NCI-H2196 treated with DMSO at 0.1 percent for 48 hours (cell line): ENCODE data around the gene TLL1.

Experiments used
- DNase-seq: peaks from one replicate; lab custom pipeline; 2025; ENCODE audit not compliant: unreplicated experiment; lab: John Stamatoyannopoulos, UW

Gene TLL1

DNA sequence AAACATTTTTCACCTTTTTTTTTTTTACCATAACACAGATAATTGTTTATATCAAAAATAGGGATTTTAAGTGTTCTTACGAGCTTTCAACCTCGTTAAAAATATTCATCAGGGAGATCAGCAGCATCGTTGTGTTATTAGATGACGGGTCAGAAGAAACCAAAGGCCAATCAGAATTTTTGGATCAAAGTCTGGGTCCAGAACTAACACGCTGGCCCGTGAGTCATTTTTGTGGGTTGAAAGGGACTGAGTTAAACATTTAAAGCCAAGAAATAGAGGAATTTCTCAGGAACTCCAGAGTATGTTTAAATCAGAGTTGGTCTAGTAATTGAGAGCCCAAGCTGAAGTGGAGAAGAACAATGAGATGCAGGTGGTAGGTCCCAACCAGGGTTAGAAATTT is 170.8 kb downstream of the TLL1 start:
- DNase-seq = no peak

DNA sequence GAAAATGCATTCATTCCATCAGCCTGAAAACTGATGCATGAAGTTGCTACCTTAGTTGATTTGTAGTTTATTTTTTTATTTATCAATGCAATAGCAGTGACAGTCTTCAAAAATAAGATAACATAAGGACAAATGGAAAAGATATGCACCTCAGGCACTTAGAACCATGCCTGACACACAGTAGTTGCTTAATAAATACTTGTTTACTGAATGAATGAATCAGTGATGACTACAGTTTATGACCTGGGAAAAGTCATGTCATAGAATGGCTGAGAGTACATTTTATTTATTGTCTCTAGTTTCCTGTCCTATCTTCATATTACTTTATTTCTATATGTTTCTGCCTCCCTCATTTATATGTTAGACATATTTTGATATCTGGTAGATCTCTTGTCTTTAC is 171.8 kb downstream of the TLL1 start:
- DNase-seq = no peak

DNA sequence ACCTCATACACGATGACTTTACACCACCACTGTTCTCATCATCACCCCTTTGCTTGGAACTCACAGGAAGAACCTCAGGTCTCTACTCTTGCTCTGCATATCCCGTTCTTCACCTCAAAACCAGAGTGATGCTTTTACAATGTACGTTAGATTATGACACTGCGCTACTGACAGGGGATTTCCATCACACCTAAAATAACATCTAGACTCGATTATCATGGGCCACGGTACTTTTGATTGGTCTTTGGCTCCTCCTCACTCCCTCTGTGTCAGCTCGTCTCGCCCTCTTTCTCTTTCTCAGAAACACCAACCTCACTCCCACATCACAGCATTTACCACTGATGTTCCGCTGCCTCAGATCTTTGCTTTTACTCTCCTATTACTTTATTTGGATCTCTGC is 172.4 kb downstream of the TLL1 start:
- DNase-seq = no peak

DNA sequence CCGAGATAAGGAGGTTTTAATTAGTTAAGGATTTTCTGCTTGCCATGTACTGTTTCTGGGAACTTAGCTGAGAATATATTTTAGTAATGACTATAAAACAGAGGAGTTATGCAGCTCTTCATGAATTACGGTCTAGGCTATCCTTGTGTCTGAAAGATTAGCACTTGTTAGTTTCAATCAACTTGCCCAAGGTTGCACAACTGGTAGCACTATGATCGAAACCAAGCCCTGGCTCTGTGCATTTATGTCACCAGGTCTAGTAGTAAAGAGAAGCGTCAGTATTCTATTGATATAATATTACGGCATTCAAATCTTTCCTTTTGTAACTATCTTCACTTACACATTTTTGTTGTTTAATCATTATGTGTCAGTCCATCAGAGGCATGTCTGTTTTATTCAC is 176.0 kb downstream of the TLL1 start:
- DNase-seq = no peak

DNA sequence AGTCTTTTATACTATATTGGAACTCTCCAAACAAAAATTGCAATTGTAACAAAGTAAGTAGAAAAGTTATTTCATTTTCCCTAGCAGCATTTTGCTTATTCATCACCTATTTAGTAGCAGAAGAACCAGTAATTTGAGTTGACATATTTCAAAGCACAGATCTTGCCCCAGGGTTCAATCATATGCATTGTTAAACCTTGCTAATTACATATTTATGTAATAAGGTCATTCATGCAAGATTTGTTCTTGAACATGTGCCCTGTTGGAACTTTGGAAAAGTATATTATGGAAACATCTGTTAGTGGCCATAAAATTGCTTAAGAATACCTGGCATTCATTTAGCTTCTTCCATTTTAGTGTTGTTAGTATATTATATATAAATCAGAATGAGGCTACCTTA is 191.7 kb downstream of the TLL1 start:
- DNase-seq = no peak

DNA sequence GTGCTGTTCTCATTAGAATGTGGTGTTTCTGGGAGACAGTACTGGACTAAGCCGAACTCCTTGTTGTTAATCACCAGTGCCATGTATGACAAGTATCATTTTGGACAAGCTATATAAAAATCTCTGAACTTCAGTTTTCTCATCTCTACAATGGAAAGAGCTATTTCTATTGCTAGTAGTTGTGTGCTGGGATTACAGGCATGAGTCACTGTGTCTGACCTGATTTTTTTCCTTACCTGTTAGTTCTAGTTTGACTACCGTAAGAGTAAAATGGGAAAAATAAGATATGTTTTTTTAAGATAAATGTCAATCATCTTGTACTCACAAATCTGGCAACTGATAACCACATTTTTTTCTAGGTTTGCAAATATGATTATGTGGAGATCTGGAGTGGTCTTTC is 192.3 kb downstream of the TLL1 start:
- DNase-seq = no peak

DNA sequence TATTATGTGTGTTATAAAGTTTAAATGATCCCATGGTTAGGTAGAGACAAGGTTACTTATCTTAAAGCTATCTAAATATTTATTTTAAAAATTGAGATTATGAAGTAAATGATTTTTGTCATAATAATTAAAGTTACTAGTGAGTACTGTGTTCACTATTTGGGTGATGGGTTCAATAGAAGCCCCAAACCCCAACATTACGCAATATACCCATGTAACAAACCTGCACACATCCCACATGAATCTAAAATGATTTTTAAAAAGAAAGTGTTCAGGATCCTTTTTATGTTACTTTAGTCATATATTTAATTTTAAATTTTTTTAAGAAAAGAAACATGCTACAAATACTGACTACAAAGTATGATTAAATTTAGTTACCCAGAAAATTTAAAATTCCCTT is 193.9 kb downstream of the TLL1 start:
- no peak for DNase-seq

DNA sequence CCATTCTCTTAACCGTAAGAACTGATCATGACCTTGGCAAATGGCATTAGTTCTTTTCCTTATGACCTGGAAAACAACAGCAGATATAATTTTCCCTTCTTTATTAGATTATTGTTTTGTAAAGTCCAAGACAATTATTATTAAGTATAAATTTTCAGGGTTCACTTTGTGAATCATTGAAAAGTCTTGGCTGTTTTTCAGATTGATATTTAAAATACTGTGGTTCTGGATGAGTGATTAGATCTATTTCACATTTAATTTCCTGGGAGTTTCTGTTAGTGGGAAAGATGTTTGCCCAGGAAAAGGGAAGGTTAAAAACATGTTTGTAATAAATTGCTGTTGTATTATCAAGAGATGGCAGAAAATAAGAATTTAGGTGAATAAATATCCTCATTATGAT is 194.9 kb downstream of the TLL1 start:
- no peak for DNase-seq

DNA sequence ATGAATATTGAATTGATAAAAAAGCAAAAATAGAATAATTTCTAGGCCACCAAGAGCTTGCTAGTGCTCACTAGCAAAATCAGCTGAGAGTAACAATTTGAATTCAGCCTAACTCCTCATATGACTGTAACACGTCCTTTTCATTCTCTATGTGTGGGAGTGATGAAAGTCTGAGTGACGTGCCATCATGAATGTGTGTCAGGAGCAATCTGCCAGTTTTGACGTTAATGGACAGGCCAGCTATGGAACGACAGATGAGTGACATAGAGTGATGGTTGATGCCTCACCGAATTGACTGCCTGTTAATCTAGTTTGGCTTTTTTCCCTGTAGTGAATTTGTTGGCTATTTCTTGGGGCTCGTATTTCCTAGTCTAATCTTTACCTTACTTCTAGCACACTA is 200.7 kb downstream of the TLL1 start:
- DNase-seq = no peak

DNA sequence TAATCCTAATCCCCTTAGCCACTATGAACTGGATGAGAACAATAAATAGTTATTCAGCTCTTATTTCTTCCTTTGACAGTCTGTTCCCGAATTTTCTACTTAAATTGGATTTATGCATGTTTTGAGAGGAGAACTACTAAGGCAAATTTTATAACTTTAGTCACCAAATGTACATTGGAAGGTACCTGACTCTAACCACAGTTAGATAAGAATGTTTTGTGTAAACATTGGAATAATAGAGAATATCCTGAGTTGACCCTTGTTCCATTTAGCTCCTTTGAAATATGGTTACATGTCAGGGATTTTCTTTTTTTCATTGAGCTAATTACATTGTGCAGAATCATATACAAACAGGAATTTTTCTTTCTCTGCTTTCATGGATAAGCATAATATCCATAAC is 202.6 kb downstream of the TLL1 start:
- no peak for DNase-seq

DNA sequence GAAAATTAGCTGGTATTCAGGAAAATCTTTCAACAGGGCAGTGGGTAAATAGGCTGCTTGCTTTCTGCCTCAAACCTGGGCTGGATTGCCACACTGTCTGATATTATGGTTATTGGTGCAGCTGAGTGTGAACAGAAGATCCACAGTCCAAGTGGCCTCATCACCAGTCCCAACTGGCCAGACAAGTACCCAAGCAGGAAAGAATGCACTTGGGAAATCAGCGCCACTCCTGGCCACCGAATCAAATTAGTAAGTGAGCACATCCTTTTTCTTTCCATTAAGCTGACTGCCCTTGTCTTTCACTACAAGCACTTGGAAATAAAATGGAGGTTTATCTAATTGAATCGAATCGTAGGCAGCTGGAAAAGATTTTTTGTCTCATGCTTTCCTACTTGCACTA is 204.7 kb downstream of the TLL1 start:
- no peak for DNase-seq

DNA sequence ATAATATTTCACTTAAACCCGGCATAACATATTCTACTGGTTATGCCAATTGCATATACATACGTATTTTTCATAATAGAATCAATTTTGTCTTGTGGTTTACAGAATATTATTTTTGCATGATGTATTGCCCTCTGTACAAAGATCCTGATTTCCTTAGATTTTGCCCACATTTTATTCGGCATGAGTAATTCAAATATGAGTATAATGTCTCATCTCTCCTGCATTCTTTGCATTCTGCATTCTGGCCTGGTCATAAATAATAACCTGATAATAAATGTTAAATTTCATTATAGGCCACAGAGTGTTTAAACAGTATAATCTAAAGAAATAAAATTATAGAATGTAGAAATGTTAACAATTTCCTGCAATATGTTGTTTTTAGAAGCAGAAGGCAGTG is 205.3 kb downstream of the TLL1 start:
- DNase-seq = no peak

DNA sequence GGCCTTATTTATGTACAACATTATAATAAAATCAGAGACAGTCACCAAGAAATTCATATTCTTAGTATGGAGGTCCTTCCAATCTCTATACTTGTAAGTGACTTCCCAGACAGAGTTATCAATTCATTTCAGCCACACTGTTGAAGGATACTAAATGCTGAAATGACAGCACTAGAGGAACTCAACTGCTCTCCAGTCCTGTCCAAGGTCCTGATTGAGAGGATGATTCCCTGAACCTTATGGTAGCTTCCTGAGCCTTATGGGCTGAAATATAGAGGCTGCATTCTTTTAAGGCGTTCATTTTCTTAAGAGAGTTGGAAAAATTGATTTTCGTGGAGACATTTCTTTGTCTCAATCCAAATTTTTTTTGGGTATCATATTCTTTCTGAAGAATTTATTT is 205.9 kb downstream of the TLL1 start:
- no peak for DNase-seq

DNA sequence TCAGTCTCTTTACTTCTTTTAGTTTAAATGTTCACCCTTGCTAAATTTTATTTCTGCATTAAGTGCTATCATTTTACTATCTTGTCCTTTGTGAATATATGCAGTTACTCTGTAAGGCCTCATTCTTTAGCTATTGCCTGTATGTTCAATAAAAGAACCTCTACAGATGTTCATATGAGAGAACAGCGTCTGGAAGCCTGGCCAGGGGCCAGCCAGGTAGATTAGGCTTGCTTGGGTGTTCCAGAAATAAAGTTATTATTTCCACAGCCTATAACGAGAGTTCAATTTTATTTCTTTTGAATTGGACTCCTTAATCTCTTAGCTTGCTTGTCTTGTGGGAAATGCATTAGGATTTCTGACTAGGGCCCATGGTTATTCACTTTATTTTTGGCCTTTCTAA is 214.5 kb downstream of the TLL1 start:
- DNase-seq = no peak

DNA sequence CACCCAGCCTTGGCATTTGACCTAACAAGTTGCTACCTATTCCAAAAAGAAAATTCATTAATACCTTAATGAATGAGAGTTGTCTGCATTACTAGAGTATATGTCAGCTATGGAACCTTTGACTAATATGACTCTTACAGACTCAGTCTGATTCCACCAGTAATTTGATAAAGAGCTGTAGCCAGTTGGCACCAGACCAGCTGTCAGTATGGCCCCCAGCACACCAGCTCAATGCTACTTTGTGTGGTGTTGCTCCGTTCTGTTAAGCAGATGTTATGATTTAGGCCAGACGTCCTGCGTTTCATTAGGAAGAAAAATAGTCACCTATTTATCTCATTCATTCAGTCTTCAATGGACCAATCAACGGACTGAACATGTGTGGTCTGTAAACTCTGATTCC is 215.5 kb downstream of the TLL1 start:
- DNase-seq = no peak

DNA sequence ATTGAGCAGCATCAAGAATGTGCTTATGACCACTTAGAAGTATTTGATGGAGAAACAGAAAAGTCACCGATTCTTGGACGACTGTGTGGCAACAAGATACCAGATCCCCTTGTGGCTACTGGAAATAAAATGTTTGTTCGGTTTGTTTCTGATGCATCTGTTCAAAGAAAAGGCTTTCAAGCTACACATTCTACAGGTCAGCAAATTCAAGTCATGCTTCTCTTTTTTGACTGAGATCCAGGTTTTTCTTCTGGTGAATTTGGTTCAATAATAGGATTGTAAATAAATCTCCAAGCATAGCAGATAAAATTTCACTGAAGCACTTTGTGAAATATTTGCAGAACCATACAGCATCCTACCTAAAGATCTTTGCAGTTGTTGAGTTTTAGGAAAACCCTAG is 218.1 kb downstream of the TLL1 start:
- no peak for DNase-seq

DNA sequence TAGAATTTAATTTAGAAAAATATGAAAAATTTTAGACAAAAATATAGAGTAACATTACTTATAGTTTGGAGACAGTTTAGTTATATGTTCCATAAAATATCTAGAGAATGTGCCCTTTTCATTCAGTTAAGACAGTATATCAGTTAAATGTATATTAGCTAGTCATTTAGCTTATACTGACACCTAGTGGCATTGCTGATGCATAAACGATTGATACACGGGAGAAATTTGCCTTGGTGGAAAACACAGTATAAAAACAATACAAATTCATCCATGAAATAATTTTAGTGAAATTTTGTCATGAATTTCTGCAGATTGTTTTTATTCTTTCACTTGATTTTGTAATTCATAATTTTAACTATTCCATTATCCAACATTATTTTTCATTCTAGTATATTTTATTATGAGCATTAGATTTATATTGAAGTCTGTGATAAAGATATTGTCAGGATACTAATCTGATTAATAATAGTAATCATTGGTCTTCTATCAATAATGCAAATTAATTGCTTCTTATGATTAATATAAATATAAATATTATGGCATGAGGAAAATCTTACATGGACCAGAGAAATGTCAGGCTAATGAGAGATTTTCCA is 219.0 kb downstream of the TLL1 start:
- no peak for DNase-seq

DNA sequence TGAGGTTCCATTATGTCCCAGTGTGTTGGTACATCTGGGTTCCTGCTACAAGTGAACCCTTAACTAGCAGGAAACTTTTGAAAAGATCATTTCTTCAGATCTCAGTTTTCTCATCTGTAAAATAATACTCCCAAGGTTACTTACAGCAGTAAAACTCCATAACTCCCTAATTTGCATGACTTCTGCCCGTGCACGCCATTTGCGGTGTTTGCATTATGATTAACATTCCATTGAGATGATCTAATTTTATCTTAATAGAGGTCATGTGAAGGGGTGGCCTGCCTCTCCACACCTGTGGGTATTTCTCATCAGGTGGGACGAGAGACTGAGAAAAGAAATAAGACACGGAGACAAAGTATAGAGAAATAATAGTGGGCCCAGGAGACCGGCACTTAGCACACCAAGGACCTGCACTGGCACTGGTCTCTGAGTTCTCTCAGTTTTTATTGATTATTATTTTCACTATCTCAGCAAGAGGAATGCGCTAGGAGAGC is 219.8 kb downstream of the TLL1 start:
- no peak for DNase-seq

DNA sequence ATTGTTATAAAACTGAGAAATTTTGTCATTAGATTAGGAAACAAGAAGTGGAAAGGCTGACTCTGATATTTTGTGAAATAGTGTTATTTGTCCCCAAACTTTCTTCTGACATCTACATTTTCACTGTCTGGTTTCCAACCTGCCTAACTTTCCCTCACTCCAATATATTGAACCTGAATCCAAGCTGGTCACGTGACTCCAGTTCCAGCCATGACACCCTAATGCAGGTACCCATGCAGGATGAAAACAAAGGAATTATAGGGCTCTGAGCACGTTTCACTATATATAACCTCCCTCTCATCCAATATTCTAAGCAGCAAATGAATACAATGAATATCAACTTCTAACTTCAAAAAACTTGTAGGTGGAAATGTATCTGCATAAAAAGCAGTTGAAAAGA is 231.6 kb downstream of the TLL1 start:
- DNase-seq = no peak

DNA sequence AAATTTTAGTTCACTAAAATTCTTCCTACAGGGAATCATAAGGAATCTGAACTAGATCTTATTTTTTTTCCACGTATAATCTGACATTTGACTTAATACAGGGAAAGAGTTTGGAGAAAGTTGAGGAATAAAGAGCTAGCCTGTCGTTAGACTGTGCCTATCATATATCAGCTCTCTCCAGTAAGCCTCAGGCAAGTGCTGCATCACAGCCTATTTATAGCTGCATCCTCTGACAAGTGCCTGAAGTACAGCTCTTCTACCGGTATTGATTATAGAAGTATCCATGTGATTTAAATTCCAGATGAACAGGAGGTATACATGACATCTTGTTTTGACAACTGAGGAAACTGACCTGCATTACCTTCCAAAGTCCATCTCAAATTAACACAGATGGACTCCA is 248.9 kb downstream of the TLL1 start:
- DNase-seq = no peak

DNA sequence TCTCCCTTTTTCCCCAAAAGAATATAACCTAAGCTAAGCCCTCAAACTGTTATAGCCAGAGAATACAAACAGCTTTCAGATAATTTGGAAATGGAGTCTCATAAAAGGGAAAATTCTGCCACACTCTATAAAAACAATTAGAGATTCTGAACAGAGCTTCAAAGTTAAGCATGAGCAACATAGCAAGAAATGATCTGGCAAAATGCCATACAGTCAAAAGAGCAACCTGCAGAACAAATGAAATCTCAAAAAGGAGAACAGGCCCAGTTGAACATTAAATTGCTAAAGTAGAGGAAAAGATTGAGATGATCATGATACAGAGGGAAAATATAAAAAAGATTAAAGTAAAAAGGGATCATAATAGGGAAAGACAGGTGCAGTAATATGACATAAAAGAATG is 250.5 kb downstream of the TLL1 start:
- no peak for DNase-seq

DNA sequence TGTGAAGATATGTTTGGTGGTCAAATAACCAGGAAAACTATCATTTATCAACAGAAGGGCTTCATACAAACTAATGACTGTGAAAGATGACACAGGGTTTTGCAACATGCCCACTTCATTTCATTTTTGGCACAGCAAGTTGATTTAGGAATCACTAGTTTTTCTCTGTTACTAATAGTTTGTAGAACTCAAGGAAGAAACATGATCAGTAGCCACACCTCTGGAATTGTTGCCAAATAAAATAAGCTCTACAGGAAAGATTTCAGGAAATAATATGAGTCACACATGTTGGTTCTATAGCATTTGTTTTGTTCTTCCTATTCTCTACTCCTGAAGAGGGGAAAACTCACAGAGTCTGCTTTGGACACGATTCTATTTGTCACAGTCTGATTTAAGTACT is 255.4 kb downstream of the TLL1 start:
- DNase-seq = no peak

DNA sequence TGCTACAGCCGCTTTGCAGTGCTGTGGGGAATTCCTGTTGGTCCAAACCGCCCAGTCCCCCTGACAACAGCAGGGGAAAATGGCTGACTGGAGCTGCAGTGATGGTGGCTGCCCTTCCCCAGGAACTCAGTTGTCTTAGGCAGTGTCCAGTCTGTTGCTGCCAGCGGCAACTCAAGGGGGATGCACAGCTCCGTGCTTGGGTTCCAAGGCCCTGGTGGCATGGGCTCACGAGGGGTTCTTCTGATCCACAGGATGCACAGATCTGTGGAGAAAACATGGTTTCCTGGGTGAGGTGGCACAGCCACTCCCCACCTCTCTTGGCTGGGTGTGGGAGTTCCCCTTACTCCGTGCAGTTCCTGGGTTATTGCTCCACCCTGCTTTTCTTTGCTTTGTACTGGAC is 261.2 kb downstream of the TLL1 start:
- DNase-seq = no peak

DNA sequence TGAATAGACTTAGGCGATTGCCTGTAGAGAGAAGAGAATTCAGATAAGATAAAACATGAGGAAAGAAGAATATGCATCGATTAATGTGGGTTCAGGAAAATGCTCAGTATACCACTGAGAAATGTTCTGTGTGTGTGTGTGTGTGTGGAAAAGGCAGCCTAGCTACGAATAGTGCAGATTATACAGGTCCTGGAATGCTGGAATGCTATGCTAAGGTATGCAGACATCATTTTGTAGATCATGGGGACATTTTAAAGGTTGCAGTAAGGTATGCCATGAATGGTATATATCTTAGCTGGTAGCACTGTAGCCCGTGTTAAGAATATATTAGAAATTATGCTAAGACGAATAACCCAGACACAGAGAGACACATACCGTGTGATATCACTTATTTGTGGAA is 267.9 kb downstream of the TLL1 start:
- no peak for DNase-seq
